Subcutaneous abdominal adipose tissue (tissue), 5 donors: ENCODE data around the gene SCN3A.

ENCODE experiments used
- H3K27ac ChIP-seq: one replicate; pipeline ENCODE4 v1.7.0; 2013; ENCODE audit warnings: low read depth, mild to moderate bottlenecking, inconsistent platforms, low read length, moderate library complexity
- H3K27me3 ChIP-seq, 5 donors: one replicate each; pipeline ENCODE4 v1.7.0; 2013; ENCODE audit warnings: low read length in 5 of 5, inconsistent platforms in 1 of 5; ENCODE audit not compliant: control insufficient read depth in 5 of 5, insufficient read depth in 4 of 5
- H3K36me3 ChIP-seq, 5 donors: one replicate each; pipeline ENCODE4 v1.7.0; 2013; ENCODE audit warnings: low read length in 5 of 5; ENCODE audit not compliant: control insufficient read depth in 5 of 5, insufficient read depth in 5 of 5
- H3K4me1 ChIP-seq, 5 donors: one replicate each; pipeline ENCODE4 v1.7.0; 2013; ENCODE audit warnings: low read length in 5 of 5, mild to moderate bottlenecking in 3 of 5, moderate library complexity in 1 of 5; ENCODE audit not compliant: control insufficient read depth in 5 of 5, insufficient read depth in 5 of 5
- H3K4me3 ChIP-seq, 5 donors: one replicate each; pipeline ENCODE4 v1.7.0; 2013; ENCODE audit warnings: low read length in 5 of 5, low read depth in 1 of 5
- H3K9ac ChIP-seq, 5 donors: one replicate each; pipeline ENCODE4 v1.7.0; 2013; ENCODE audit warnings: low read length in 5 of 5, mild to moderate bottlenecking in 4 of 5, moderate library complexity in 3 of 5
- H3K9me3 ChIP-seq, 5 donors: one replicate each; pipeline ENCODE4 v1.7.0; 2013; ENCODE audit warnings: low read length in 5 of 5; ENCODE audit not compliant: control insufficient read depth in 5 of 5
- donor health status: healthy.
- donor health status: healthy.
- donor health status: healthy.
- donor health status: healthy.
- donor health status: healthy.

Gene SCN3A

DNA sequence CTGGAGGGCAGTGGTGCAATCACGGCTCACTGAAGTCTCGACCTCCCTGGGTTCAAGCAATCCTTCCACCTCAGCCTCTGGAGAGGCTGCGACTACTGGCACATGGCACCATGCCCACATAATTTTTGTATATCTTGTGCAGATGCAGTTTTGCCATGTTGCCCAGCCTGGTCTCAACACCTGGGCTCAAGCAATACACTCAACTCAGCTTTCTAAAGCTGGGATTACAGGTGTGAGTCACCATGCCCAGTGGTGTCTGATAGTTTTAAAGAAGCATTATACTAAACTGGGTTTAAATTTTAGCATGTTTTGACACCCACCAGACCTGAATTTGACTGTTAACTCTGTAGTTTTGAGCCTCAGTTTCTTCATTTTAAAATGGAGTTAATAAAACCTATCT lies 139.1 kb downstream of the SCN3A start:
- H3K9me3 ChIP-seq: no peaks in the 10 kb centered on the region
- peaks cover 0 to 6% (median 5%) of the 10 kb centered on the region in 5 donors for H3K4me1 ChIP-seq
- H3K4me3 ChIP-seq: no peak overlapping the region
- peaks cover 0 to 6% (median 0%) of the 10 kb centered on the region in 5 donors for H3K27me3 ChIP-seq
- H3K27ac ChIP-seq: no peak overlapping the region
- no peaks in the 10 kb centered on the region for H3K36me3 ChIP-seq
- H3K9ac ChIP-seq: no peak overlapping the region

DNA sequence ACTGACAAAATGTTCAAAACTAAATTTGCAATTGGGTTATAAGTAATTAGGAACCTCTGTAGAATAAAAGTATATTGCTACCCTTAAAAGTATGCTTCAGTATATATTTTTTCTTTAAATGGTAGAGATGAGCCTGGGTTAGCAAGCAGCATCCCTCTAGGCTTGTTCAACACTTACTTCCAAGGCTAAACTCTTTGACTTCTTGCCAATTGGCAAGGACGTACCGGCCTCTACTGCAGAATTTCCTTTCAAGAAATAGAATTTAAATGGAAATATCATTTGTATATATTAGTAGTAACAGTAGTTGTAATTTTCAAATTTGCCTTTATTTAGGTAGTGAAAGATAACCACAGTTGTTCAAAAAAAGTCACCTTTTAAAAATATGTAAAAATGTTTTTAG lies 143.4 kb downstream of the SCN3A start:
- Histone ChIP-seq H3K4me1 (no peaks in the 10 kb centered on the region), H3K27me3 (no peaks in the 10 kb centered on the region), H3K9me3 (no peaks in the 10 kb centered on the region), H3K9ac (no peak overlapping the region), H3K36me3 (no peaks in the 10 kb centered on the region), H3K27ac (no peak overlapping the region), H3K4me3 (no peak overlapping the region)

DNA sequence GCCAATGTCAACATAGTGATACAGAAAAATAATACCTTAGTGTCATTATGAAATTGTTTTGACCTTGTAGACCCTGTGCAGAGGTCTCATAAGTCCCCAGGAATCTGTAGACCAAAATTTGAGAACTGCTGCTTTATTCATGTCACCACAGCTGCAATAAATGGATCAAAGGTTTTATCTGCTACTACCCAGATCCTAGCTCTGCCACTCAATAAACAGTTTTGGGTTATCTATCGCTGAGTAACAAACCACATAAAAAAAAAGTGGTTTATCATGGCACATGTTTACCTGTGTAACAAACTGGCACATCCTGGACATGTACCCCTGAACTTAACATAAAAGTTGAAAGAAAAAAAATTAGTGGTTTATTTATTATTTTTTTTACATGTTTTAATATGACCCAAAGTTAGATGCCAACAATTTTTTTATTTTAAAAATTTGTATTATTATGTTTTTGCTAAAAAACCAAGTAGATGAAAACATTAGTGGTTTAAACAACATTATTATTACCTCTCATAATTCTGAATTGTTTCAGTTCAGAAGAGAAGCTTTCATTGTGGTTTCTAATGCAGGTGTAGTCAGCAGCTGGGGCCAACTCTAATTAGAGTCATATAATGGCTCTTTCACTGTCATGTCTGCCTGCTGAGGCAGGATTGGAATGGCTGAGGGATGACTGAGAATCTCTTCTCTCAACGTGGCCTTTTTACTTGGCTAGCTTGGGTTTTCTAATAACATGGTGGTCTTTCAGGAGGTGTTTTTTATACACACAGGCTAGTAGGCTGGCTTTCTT lies 145.2 kb downstream of the SCN3A start:
- Histone ChIP-seq H3K9ac (no peak overlapping the region), H3K4me3 (no peak overlapping the region), H3K36me3 (no peaks in the 10 kb centered on the region), H3K4me1 (no peaks in the 10 kb centered on the region), H3K27ac (no peak overlapping the region), H3K9me3 (no peaks in the 10 kb centered on the region), H3K27me3 (no peaks in the 10 kb centered on the region)

DNA sequence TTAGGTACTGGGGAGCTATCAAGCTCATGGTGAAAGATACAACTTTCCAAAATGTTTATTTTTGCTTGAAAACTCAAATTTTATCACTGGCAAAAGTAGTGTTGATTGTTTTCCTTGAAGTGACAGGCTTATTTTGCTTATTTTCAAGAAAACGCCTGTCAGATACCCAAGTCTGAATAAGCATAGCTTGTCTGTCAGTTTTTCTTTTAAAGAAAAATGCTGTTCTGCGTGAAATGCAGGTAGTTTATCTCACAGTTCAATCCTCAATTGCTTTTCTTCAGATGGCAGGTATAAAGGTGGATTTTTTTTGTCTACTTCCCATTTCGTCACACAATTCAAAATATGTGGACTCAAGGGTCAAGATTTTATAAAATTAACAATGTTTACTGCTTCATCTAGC lies 145.9 kb downstream of the SCN3A start:
- Histone ChIP-seq H3K9me3 (no peaks in the 10 kb centered on the region), H3K4me3 (no peak overlapping the region), H3K4me1 (no peaks in the 10 kb centered on the region), H3K27me3 (no peaks in the 10 kb centered on the region), H3K9ac (no peak overlapping the region), H3K36me3 (no peaks in the 10 kb centered on the region), H3K27ac (no peak overlapping the region)

DNA sequence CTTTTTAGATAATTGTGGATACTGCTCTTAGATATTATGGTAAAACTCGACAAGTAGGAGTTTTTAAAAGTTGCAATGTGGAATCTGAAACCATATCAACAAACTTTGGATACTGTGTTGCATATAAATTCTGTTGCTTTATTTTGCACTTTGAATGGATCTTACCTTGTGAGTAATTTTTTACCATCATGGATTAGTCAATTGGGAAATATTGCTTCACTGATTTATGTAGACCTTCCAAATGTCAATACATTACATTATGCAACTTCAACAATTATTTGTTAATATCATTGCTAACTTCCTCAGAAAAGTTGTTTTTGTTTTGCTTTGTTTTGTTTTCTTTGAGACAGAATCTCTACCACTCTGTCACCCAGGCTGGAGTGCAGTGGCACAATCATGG lies 146.5 kb downstream of the SCN3A start:
- Histone ChIP-seq H3K9ac (no peak overlapping the region), H3K9me3 (no peaks in the 10 kb centered on the region), H3K27me3 (no peaks in the 10 kb centered on the region), H3K27ac (no peak overlapping the region), H3K36me3 (no peaks in the 10 kb centered on the region), H3K4me3 (no peak overlapping the region), H3K4me1 (no peaks in the 10 kb centered on the region)

DNA sequence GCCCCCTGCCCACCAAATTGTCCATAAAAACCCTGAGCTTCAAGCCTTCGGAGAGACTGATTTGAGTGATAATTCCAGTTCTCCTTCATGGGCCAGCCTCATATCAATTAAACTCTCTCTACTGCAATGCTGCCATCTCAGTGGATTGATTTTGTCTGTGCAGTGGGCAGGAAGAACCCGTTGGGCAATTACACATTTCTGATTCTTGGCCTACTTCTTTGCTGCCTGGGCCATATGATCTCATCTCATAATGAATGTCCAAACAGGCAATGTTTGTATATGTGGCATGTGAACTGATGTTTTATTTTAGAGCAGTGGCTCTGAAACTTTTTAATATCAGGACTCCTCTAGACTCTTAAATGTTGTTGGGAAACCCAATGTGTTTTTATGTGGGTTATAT lies 147.3 kb downstream of the SCN3A start:
- H3K27ac ChIP-seq: no peak overlapping the region
- no peaks in the 10 kb centered on the region for H3K27me3 ChIP-seq
- H3K9me3 ChIP-seq: no peaks in the 10 kb centered on the region
- no peaks in the 10 kb centered on the region for H3K4me1 ChIP-seq
- no peak overlapping the region for H3K9ac ChIP-seq
- H3K4me3 ChIP-seq: no peak overlapping the region
- H3K36me3 ChIP-seq: no peaks in the 10 kb centered on the region

DNA sequence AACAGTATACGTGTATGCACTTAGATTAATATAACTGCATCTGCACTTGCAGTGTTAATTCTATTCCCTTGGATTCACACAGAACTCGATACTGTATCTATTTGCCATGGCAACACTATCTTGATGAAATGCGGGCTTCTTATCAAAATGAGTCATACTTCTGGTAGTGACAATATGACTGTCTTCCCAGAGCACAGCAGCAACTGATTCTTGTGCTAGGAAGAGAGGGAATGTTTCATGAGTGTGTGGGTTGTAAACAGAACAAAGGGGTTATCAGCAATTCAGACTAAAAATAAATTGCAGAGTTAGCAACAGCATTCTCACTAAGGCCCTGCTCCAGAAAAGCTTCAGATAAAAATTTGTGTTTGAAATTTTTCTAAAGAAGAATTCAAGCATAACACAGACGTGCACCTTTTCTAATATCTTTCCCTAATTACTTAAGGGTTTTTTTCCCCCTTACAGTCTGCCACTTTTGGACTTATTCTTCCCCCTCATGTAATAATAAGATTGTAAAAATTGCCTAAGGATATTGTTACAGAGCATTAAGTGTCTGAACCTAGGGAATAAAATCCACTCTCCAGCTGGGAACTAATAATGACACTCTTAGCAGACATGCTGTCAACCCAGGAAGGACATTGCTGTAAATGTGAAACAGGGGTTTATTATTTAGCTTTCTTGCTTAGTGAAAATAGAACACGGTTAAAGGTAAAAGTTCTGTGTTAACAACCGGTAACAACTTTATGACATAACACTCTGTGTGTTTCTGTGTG lies 148.6 kb downstream of the SCN3A start:
- no peak overlapping the region for H3K27ac ChIP-seq

DNA sequence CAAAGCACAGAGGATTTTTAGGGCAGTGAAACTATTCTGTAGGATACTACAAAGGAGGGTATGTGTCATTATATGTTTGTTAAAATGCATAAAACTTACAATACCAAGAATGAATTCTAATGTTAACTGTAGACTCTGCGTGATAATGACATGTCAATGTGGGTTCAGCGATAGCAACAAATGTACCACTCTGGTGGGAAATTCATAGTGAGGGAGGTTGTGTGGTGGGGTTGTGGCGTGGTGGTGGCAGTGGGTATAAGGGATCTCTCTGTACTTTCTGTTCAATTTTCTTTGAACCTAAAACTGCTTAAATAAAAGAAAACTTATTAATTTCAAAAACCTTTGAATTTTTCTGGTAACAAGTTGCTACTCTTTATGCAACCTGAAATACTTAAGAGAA lies 149.2 kb downstream of the SCN3A start:
- no peak overlapping the region for H3K4me3 ChIP-seq
- no peak overlapping the region for H3K9ac ChIP-seq
- no peaks in the 10 kb centered on the region for H3K4me1 ChIP-seq
- no peaks in the 10 kb centered on the region for H3K36me3 ChIP-seq
- no peaks in the 10 kb centered on the region for H3K9me3 ChIP-seq
- H3K27ac ChIP-seq: no peak overlapping the region
- H3K27me3 ChIP-seq: no peaks in the 10 kb centered on the region

More for the DNA sequence above, 148.6 kb downstream of the SCN3A start:
- Histone ChIP-seq H3K36me3 (no peaks in the 10 kb centered on the region), H3K4me3 (no peak overlapping the region), H3K4me1 (no peaks in the 10 kb centered on the region), H3K27me3 (no peaks in the 10 kb centered on the region), H3K9me3 (no peaks in the 10 kb centered on the region), H3K9ac (no peak overlapping the region)

DNA sequence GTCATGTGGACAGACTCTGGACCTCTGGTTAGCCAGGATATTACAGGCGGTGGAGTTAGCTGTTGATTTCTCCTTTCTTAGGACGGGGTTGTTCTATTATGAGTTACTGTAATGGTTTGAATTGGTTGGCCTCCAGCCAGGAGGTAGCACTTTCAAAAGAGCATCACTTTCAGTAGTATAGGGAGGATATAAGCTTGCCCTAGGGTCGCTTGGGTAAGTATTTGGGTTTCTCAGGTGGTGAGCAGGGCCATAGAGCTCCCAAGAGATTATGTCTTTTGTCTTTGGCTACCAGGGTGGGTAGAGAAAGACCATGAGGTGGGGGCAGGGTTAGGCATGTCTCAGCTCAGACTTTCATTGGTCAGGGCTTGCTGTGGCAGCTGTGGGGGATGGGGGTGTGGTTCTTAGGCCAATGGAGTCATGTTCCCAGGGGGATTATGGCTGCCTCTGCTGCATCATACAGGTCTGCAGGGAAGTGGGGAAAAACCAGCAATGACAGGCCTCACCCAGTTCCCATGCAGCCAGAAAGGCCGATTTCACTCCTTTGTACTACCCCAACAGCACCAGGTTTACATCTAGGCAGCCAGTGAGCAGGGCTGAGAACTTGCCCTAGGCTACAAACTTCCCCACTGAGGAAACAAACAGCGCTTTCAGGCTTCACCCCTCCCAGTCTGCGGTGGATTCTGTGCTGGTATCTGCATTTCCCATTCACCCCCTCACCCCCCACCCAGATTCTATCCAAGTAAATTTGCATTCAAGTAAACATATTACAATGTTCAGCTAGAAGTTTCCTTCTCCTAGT lies 159.1 kb downstream of the SCN3A start:
- Histone ChIP-seq H3K9me3 (no peaks in the 10 kb centered on the region), H3K27ac (no peak overlapping the region), H3K9ac (no peak overlapping the region), H3K4me3 (no peak overlapping the region), H3K27me3 (no peaks in the 10 kb centered on the region), H3K4me1 (no peaks in the 10 kb centered on the region), H3K36me3 (no peaks in the 10 kb centered on the region)
